ENCODE results near the gene TAF6L.

DNA sequence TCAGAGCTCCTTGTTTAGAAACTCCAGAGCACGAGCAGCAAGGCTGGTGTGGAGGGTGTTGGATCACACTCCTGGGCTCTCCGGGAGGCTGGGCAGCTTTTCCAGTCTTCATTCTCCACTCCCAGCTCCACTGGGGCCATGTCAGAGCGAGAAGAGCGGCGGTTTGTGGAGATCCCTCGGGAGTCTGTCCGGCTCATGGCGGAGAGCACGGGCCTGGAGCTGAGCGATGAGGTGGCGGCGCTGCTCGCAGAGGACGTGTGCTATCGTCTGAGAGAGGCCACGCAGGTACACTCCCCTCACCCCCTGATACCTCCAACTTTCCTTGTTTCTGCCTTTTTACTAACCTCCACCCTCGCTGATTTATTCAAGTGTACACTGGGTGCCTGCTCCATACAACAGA lies 4.5 kb downstream of the TAF6L start:
- no peak for TF ChIP-seq SP1 (CRISPR knock-in tag; IDR thresholded peaks at IDR 0.05)
- no peak for TF ChIP-seq ZNF707 (CRISPR knock-in tag; conservative IDR thresholded peaks at IDR 0.05)
- TF ChIP-seq, protein P1, sequence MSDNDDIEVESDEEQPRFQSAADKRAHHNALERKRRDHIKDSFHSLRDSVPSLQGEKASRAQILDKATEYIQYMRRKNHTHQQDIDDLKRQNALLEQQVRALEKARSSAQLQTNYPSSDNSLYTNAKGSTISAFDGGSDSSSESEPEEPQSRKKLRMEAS (CRISPR knock-in tag; IDR thresholded peaks at IDR 0.05): no peak
- TF ChIP-seq, protein P2, sequence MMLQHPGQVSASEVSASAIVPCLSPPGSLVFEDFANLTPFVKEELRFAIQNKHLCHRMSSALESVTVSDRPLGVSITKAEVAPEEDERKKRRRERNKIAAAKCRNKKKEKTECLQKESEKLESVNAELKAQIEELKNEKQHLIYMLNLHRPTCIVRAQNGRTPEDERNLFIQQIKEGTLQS (IDR thresholded peaks at IDR 0.05): no peak
- TF ChIP-seq, protein P2 (CRISPR knock-in tag; conservative IDR thresholded peaks at IDR 0.05): no peak
- no peak for TF ChIP-seq ZC3H11A (IDR thresholded peaks at IDR 0.05; ENCODE audit: low read depth, low read length)
- TF ChIP-seq RCOR1 (IDR thresholded peaks at IDR 0.05; ENCODE audit: borderline replicate concordance in 1 of 2, low read depth in 2 of 2, low read length in 2 of 2): no peak
